ENCODE data around the gene STKLD1.

DNA sequence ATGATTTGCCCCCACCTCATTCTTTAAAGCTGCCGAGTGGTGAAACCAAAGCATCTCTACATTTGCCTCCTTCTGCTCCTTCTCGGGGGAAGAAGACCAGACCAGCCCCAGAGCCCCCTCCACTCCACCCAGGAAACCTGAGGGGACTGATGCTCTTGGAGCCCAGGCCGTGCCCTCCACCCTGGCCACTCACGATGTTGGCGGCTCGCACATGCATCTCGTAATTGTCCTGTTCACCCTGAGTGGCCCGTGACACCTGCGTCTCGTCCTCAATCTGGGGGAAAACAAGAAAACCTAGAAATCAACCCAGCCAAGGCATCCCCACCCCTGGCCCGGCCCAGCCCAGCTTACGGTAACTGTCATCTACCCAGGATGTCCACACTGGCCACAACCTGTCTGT lies 31.2 kb upstream of the STKLD1 start:
- TF ChIP-seq YY1 (IDR thresholded peaks at IDR 0.05; ENCODE audit: insufficient read depth, insufficient read length), result no peak
- TF ChIP-seq ZNF274 (IDR thresholded peaks at IDR 0.05; ENCODE audit: low read depth, low read length), result no peak
